Ovary (tissue), 10 donors: ENCODE results near the gene XPO1. TPM values are rescaled to one million over a fixed set of nuclear protein-coding genes. Genes with fewer than 3 reads are reported as not detected.
"Not testable (repeated sequence)": the region's sequence is repeated elsewhere in the genome, so short reads cannot be mapped to it uniquely, and the experiment has no call there.

Experiments used
- DNase-seq, 5 donors: peaks; one replicate each; pipeline ENCODE4 v3.0.0-alpha.2; 2019 to 2020
- H3K27ac ChIP-seq, 2 donors: fragments of 200-600 bp; one replicate each; pipeline versions ENCODE4 v1.5.1 to v1.8.0; 2019 to 2022
- H3K27me3 ChIP-seq: fragments of 200-600 bp; one replicate; pipeline ENCODE4 v1.8.0; 2022
- H3K36me3 ChIP-seq: fragments of 200-600 bp; sonication (generic); one replicate; pipeline ENCODE4 v1.5.1; 2019
- H3K4me1 ChIP-seq: one replicate; pipeline ENCODE4 v1.8.1; 2013; ENCODE audit warnings: mild to moderate bottlenecking, moderate library complexity; ENCODE audit not compliant: insufficient read depth
- H3K4me3 ChIP-seq: fragments of 200-600 bp; sonication (generic); one replicate; pipeline ENCODE4 v1.5.1; 2017
- H3K9me3 ChIP-seq, 2 donors: fragments of 200-600 bp in 1 of 2; sonication (generic) in 1 of 2; one replicate each; pipeline versions ENCODE4 v1.5.1 to v1.8.1; 2013 to 2019; ENCODE audit warnings: mild to moderate bottlenecking in 1 of 2, moderate library complexity in 1 of 2
- CTCF ChIP-seq, 3 donors: fragments of 450-650 bp in 2 of 3; fragments of 200-600 bp in 1 of 3; IDR thresholded peaks; one replicate each; pipeline versions ENCODE4 v1.5.1 to v1.8.0; 2016 to 2022; ENCODE audit warnings: antibody characterized with exemption in 3 of 3, mild to moderate bottlenecking in 1 of 3
- EP300 ChIP-seq: sonication (generic); formaldehyde crosslinking; IDR thresholded peaks from one replicate; pipeline ENCODE4 v1.6.1; 2017; ENCODE audit warnings: antibody characterized with exemption
- POLR2A ChIP-seq: fragments of 450-650 bp; IDR thresholded peaks from one replicate; pipeline ENCODE4 v1.6.1; 2017; ENCODE audit warnings: antibody characterized with exemption, mild to moderate bottlenecking, moderate library complexity
- WGBS, 3 donors: extraction: QIAGEN DNeasy Blood & Tissue Kit in 1 of 3; methylation state at CpG; one replicate each; pipeline versions ENCODE4 v1.1.5 to v1.1.7; 2013 to 2017; 5-methylcytosine and 5-hydroxymethylcytosine counted together
- intact Hi-C, 4 donors: fragments of 100-400 bp; cut with DNase I; formaldehyde crosslinking; loops; one replicate each; pipeline versions ENCODE4 v1.11.0 to v1.15.1; 2022 to 2023
- long read RNA-seq, 3 donors: library from polyadenylated mRNA in 2 of 3; unstranded in 2 of 3; transcript quantifications; one replicate each; pipeline ENCODE4 v2.0.0 and lab custom pipeline, GENCODE V29; 2021 to 2026
- polyA plus RNA-seq, 2 donors: library from polyadenylated mRNA; stranded (reverse); fragments of 200-250 nt in 1 of 2; fragments of 350-450 nt in 1 of 2; fragmentation: Illumina TruSeq in 1 of 2; extraction: RNeasy Lipid Tissue Mini Kit (QIAGEN cat#74804) in 1 of 2; gene quantifications; one replicate each; pipeline ENCODE4 v1.2.3, GENCODE V29; 2013 to 2014
- total RNA-seq, 7 donors: library from RNA; depleted of rRNA in 2 of 7; stranded (reverse); fragments of >200 nt in 2 of 7; fragmentation: NEBNext Ultra II Directional in 3 of 7; extraction: Animal tissue kit (Norgen Biotek cat#: 25700) in 3 of 7; gene quantifications; one replicate each; pipeline versions ENCODE4 v1.1.0 to v1.2.4, GENCODE V29; 2016 to 2023
- donor health status: DM: no; HTN: no; CAD: no; lungs with moderate emphysema.
- donor health status: DM: no; HTN: no; CAD: no.
- donor health status: Bipolar disorder and iron deficiency.
- donor health status: DM: yes; HTN: yes; CAD: no.
- donor health status: DM: no; HTN: no; CAD: no.
- donor health status: DM: yes; HTN: yes; CAD: no.

Gene XPO1
- total RNA-seq (100 to 1,000 TPM in 4 of 7 donors, 10 to 100 TPM in 3; 93.5 to 211 (median 114) TPM), polyA plus RNA-seq (10 to 100 TPM; 48.0 to 98.1 TPM)
- long read RNA-seq, donor 1, full-length matches to known transcripts: 2 of 33 reads
- long read RNA-seq, donor 1, partial matches to known transcripts: 26 of 33 reads
- long read RNA-seq, donor 1, other reads (novel, unspliced or antisense): 5 of 33 reads
- long read RNA-seq, donor 2, full-length matches to known transcripts: 22 of 98 reads
- long read RNA-seq, donor 2, partial matches to known transcripts: 76 of 98 reads
- long read RNA-seq, donor 2, other reads (novel, unspliced or antisense): 0 of 98 reads
- long read RNA-seq, donor 3, full-length matches to known transcripts: 122 of 156 reads
- long read RNA-seq, donor 3, partial matches to known transcripts: 7 of 156 reads
- long read RNA-seq, donor 3, other reads (novel, unspliced or antisense): 27 of 156 reads

- Histone ChIP-seq H3K4me1 (peaks cover 4% of the 10 kb centered on the region), H3K4me3 (peak within 1 kb of the TSS; percentile 82), H3K27ac (peak within 1 kb of the TSS; percentile 87 to 88), H3K27me3 (no peaks in the 10 kb centered on the region), H3K36me3 (no peaks in the 10 kb centered on the region), H3K9me3 (no peaks in the 10 kb centered on the region)
- 0 to 1% (median 0%) methylated on average over 60 to 65 of the region's 65 CpGs for WGBS, 3 donors
- intact Hi-C loops: loop anchor here in 3 of 4 donors (5.0 to 10.0 kb wide), 4 partner anchors 64 to 346 kb away; partner anchors contain the start of genes USP34 (in 3 of the 3) and CCT4 (in 1 of the 3)
- TF ChIP-seq EP300 (peak; percentile 13), CTCF (IDR thresholded peaks at IDR 0.05) (peak in 1 of 3 donors; percentile 21), POLR2A (peak; percentile 98)
- peak; percentile 99 to 100 (median 100) for DNase-seq
Measured at GRCh38 chr2:61538200-61538919, at the start of gene XPO1. TSS of gene XPO1 (minus strand) at chr2:61538356. CDS start at chr2:61533897, 4,459 bp downstream.

DNA sequence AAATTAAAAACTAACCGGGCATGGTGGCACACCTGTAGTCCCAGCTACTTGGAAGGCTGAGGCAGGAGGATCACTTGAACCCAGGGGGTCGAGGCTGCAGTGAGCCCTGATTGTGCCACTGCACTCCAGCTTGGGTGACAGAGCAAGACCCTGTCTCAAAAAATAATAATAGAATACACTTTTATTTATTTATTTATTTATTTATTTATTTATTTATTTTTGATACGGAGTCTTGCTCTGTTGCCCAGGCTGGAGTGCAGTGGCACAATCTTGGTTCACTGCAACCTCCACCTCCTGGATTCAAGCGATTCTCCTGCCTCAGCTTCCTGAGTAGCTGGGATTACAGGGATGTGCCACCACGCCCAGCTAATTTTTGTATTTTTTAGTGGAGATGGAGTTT, 48.8 kb upstream of the XPO1 start:
- intact Hi-C loops, H3K4me1 ChIP-seq, H3K4me3 ChIP-seq, H3K9me3 ChIP-seq, H3K27me3 ChIP-seq, H3K27ac ChIP-seq, H3K36me3 ChIP-seq, DNase-seq: not testable (repeated sequence)
- 71 to 96% (median 94%) methylated on average over 5 of the region's 5 CpGs for WGBS, 3 donors

GRCh38 chr2:61585383-61585782, 47.2 kb upstream of the XPO1 start:
- no peak for TF ChIP-seq CTCF (IDR thresholded peaks at IDR 0.05)
- TF ChIP-seq POLR2A: no peak
- no peak for TF ChIP-seq EP300
- intact Hi-C loops: no loop called here
- WGBS, 3 donors: 47 to 57% (median 48%) methylated on average over 3 of the region's 3 CpGs
- no peaks in the 10 kb centered on the region for H3K4me1 ChIP-seq
- H3K27ac ChIP-seq: no peak overlapping the region
- H3K27me3 ChIP-seq: no peaks in the 10 kb centered on the region
- no peaks in the 10 kb centered on the region for H3K9me3 ChIP-seq
- H3K4me3 ChIP-seq: no peak overlapping the region
- DNase-seq: no peak
- H3K36me3 ChIP-seq: no peaks in the 10 kb centered on the region

DNA sequence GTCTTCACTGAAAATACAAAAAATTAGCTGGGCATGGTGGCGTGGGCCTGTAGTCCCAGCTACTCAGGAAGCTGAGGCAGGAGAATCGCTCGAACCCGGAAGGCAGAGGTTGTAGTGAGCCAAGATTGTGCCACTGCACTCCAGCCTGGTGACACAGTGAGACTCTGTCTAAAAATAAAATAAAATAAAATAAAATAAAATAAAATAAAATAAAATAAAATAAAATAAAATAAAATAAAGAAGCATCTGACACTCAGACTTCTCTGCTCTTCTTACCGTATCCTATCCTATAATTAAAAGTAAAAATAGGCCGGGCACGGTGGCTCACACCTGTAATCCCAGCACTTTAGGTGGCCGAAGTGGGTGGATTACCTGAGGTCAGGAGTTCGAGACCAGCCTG, 46.2 kb upstream of the XPO1 start:
- WGBS, 3 donors: 95 to 98% (median 96%) methylated on average over 9 of the region's 9 CpGs

GRCh38 chr2:61582165-61582564, 44.0 kb upstream of the XPO1 start:
- H3K4me1 ChIP-seq: no peaks in the 10 kb centered on the region
- TF ChIP-seq CTCF (IDR thresholded peaks at IDR 0.05): no peak
- TF ChIP-seq EP300: no peak
- TF ChIP-seq POLR2A: no peak
- WGBS, 3 donors: 66 to 75% (median 68%) methylated on average over 3 of the region's 3 CpGs
- no peak overlapping the region for H3K4me3 ChIP-seq
- DNase-seq: no peak
- no peaks in the 10 kb centered on the region for H3K36me3 ChIP-seq
- no peak overlapping the region for H3K27ac ChIP-seq
- intact Hi-C loops: no loop called here
- H3K9me3 ChIP-seq: no peaks in the 10 kb centered on the region
- no peaks in the 10 kb centered on the region for H3K27me3 ChIP-seq

More for the DNA sequence above, 46.2 kb upstream of the XPO1 start:
- intact Hi-C loops, H3K27me3 ChIP-seq, DNase-seq, H3K4me3 ChIP-seq, H3K9me3 ChIP-seq, H3K4me1 ChIP-seq, H3K36me3 ChIP-seq, H3K27ac ChIP-seq: not testable (repeated sequence)
